ENCODE results near the gene TEAD1.

The TEAD1 gene

GRCh38 chr11:12717851-12718291 lies 43.6 kb downstream of the TEAD1 start:
- FAIRE-seq = no peak
- DNase-seq (ENCODE audit: insufficient read length, low spot score) = no peak
- TF ChIP-seq CTCF (IDR thresholded peaks at IDR 0.05; ENCODE audit: insufficient read depth, missing control alignments) = no peak

- no peak for FAIRE-seq
- TF ChIP-seq CTCF (IDR thresholded peaks at IDR 0.05; ENCODE audit: insufficient read depth, missing control alignments) = no peak
- DNase-seq (ENCODE audit: insufficient read length, low spot score) = no peak
Measured at GRCh38 chr11:12719221-12719620, 45.0 kb downstream of the TEAD1 start.

- FAIRE-seq = no peak
- no peak for DNase-seq (ENCODE audit: insufficient read length, low spot score)
Measured at GRCh38 chr11:12721816-12722604, 47.8 kb downstream of the TEAD1 start.

GRCh38 chr11:12723421-12724300 lies 49.4 kb downstream of the TEAD1 start:
- FAIRE-seq (no peak), DNase-seq (ENCODE audit: insufficient read length, low spot score) (no peak)
- no peak for TF ChIP-seq CTCF (IDR thresholded peaks at IDR 0.05; ENCODE audit: insufficient read depth, missing control alignments)

More at GRCh38 chr11:12721816-12722604, 47.8 kb downstream of the TEAD1 start:
- no peak for TF ChIP-seq CTCF (IDR thresholded peaks at IDR 0.05; ENCODE audit: insufficient read depth, missing control alignments)

- DNase-seq (ENCODE audit: insufficient read length, low spot score) = no peak
- TF ChIP-seq CTCF (IDR thresholded peaks at IDR 0.05; ENCODE audit: insufficient read depth, missing control alignments) = no peak
- FAIRE-seq = no peak
Measured at GRCh38 chr11:12724301-12725054, 50.3 kb downstream of the TEAD1 start.

- no peak for TF ChIP-seq CTCF (IDR thresholded peaks at IDR 0.05; ENCODE audit: insufficient read depth, missing control alignments)
- FAIRE-seq (no peak), DNase-seq (ENCODE audit: insufficient read length, low spot score) (no peak)
Measured at GRCh38 chr11:12725055-12725862, 51.0 kb downstream of the TEAD1 start.
